ENCODE measurements around the gene WDPCP.

- TF ChIP-seq POLR2A (IDR thresholded peaks at IDR 0.05; ENCODE audit: extremely low read depth, insufficient read length): no peak
- no peak for TF ChIP-seq CTCF (IDR thresholded peaks at IDR 0.05; ENCODE audit: low read depth, low read length)
These were observed 40.2 kb upstream of the WDPCP start for GRCh38 chr2:63628403-63628942.

All from NB4 (cell line).